H1 (cell line): ENCODE results near the gene STEAP1B. TPM values are rescaled to one million over a fixed set of nuclear protein-coding genes. Genes with fewer than 3 reads are reported as not detected.

Experiments
- SP2 ChIP-seq: IDR thresholded peaks from 2 replicates; pipeline ENCODE4 v1.6.1; 2012; ENCODE audit warnings: mild to moderate bottlenecking, low read length, inconsistent platforms
- polyA plus RNA-seq, 7 experiments: library from polyadenylated mRNA; depleted of rRNA in 3 of 7; stranded (reverse) in 5 of 7; unstranded in 2 of 7; fragments of >200 nt in 5 of 7; fragments of 200-250 nt in 2 of 7; gene quantifications; 1 replicate in 5 of 7; 2 replicates in 1 of 7; 4 replicates in 1 of 7; pipeline versions ENCODE4 v1.2.1 to v1.2.3, GENCODE V29; 2011 to 2013; ENCODE audit warnings: missing spikeins in 2 of 7, mixed read lengths in 2 of 7
- total RNA-seq: library from RNA; stranded (reverse); fragmentation: NEBNext Ultra II Directional; extraction: Animal tissue kit (Norgen Biotek cat#: 25700); gene quantifications from 2 replicates; pipeline ENCODE4 v1.2.1, GENCODE V29; 2021

STEAP1B gene
- total and polyA plus RNA-seq, 2 of the 8 experiments (the other 6 are each of a cell fraction or from before 2014, with no cell fraction given), result 5.4 to 8.7 TPM

DNA sequence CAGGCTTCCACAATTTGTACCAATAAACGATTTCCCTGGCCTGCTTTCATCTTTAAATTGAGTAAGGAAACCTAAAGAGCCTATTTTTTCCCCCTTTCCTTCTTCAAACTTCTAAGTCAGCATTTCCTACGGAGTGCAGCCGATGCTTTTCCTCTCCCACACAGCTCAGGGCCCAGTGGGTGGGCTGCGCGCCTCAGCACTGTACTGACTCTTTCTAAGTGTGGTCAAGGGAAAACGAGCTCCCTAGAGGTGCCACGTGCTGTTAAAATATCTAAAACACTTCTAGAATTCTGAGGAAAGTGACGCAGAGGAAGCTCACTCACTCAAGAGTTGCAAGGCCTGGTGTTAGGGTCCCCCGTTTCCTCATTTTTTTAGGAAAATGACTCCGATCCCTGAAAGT is 29.0 kb downstream of the STEAP1B start (continued):
- TF ChIP-seq SP2, result no peak
